HepG2 (cell line): ENCODE results near the gene LYZL2. TPM values are rescaled to one million over a fixed set of nuclear protein-coding genes. Genes with fewer than 3 reads are reported as not detected.

Source experiments
- ASH2L ChIP-seq: fragments of 300-600, 200-600 bp; sonication (generic); IDR thresholded peaks from 2 replicates; pipeline ENCODE4 v1.7.0; 2017; ENCODE audit warnings: low read depth, mild to moderate bottlenecking, moderate library complexity, mixed read lengths, low read length; ENCODE audit not compliant: insufficient read length
- ATM ChIP-seq: fragments of 450-650 bp; IDR thresholded peaks from 2 replicates; pipeline ENCODE4 v1.7.1; 2017; ENCODE audit warnings: mild to moderate bottlenecking, borderline replicate concordance
- CERS6 ChIP-seq: sonication (generic); formaldehyde crosslinking; IDR thresholded peaks from 2 replicates; pipeline ENCODE4 v1.5.0; 2020; ENCODE audit warnings: missing genetic modification reagents
- ELK4 ChIP-seq: sonication (generic); formaldehyde crosslinking; IDR thresholded peaks from 2 replicates; pipeline ENCODE4 v1.9.0; 2021; ENCODE audit warnings: missing genetic modification reagents, borderline replicate concordance
- FOXA1 ChIP-seq, 2 experiments: fragments of 450-650 bp in 1 of 2; sonication (generic) in 1 of 2; formaldehyde crosslinking in 1 of 2; IDR thresholded peaks; 2 replicates each; pipeline versions ENCODE4 v1.4.0 to v1.6.1; 2016 to 2020; ENCODE audit warnings: missing genetic modification reagents in 1 of 2
- HOXA7 ChIP-seq: sonication (generic); formaldehyde crosslinking; IDR thresholded peaks from 2 replicates; pipeline ENCODE4 v1.8.1; 2022; ENCODE audit warnings: mild to moderate bottlenecking, missing genetic modification reagents, moderate library complexity
- MTERF4 ChIP-seq: sonication (generic); formaldehyde crosslinking; IDR thresholded peaks from 2 replicates; pipeline ENCODE4 v1.8.0; 2023; ENCODE audit warnings: mild to moderate bottlenecking, missing genetic modification reagents
- NAIF1 ChIP-seq: sonication (generic); formaldehyde crosslinking; IDR thresholded peaks from 2 replicates; pipeline ENCODE4 v1.5.0; 2020; ENCODE audit warnings: mild to moderate bottlenecking, missing genetic modification reagents, borderline replicate concordance
- POLR2G ChIP-seq: fragments of 200-400 bp; formaldehyde crosslinking; IDR thresholded peaks from 2 replicates; pipeline ENCODE4 v1.6.1; 2018; ENCODE audit warnings: mild to moderate bottlenecking, low read depth, low read length, moderate library complexity
- RORA ChIP-seq: sonication (generic); formaldehyde crosslinking; IDR thresholded peaks from 2 replicates; pipeline ENCODE4 v1.5.0; 2020; ENCODE audit warnings: mild to moderate bottlenecking, missing genetic modification reagents, moderate library complexity
- SMAD3 ChIP-seq: sonication (generic); formaldehyde crosslinking; IDR thresholded peaks from 2 replicates; pipeline ENCODE4 v1.4.0; 2020; ENCODE audit warnings: missing genetic modification reagents
- TBP ChIP-seq: sonication (generic); formaldehyde crosslinking; IDR thresholded peaks from 2 replicates; pipeline ENCODE4 v1.5.0; 2020; ENCODE audit warnings: missing genetic modification reagents
- ZBTB21 ChIP-seq: sonication (generic); formaldehyde crosslinking; IDR thresholded peaks from 2 replicates; pipeline ENCODE4 v1.4.0; 2020; ENCODE audit warnings: missing genetic modification reagents
- ZBTB40 ChIP-seq, 2 experiments: fragments of 450-650 bp in 1 of 2; sonication (generic) in 1 of 2; formaldehyde crosslinking in 1 of 2; IDR thresholded peaks; 2 replicates each; pipeline versions ENCODE4 v1.6.1 to v1.8.0; 2016 to 2022; ENCODE audit warnings: antibody characterized with exemption in 1 of 2, mild to moderate bottlenecking in 1 of 2, missing genetic modification reagents in 1 of 2
- ZNF12 ChIP-seq: sonication (generic); formaldehyde crosslinking; IDR thresholded peaks from 2 replicates; pipeline ENCODE4 v1.5.0; 2020; ENCODE audit warnings: missing genetic modification reagents
- ZNF580 ChIP-seq: IDR thresholded peaks from 2 replicates; pipeline ENCODE4 v1.6.1; 2016; ENCODE audit warnings: low read depth, borderline replicate concordance
- ZNF598 ChIP-seq: sonication (generic); formaldehyde crosslinking; IDR thresholded peaks from 2 replicates; pipeline ENCODE4 v1.5.1; 2020; ENCODE audit warnings: mild to moderate bottlenecking, missing genetic modification reagents, borderline replicate concordance
- ZNF703 ChIP-seq: sonication (generic); formaldehyde crosslinking; IDR thresholded peaks from 2 replicates; pipeline ENCODE4 v1.5.1; 2020; ENCODE audit warnings: missing genetic modification reagents, mild to moderate bottlenecking, moderate library complexity, borderline replicate concordance
- polyA plus RNA-seq, 8 experiments: library from polyadenylated mRNA; depleted of rRNA in 3 of 8; stranded (reverse) in 7 of 8; unstranded in 1 of 8; fragments of >200 nt; fragmentation: Illumina TruSeq in 4 of 8; extraction: Trizol in 4 of 8; gene quantifications; 2 replicates each; pipeline versions ENCODE4 v1.2.1 to v1.2.3, GENCODE V29; 2011 to 2016; ENCODE audit warnings: low read depth in 4 of 8, missing spikeins in 1 of 8, mixed read lengths in 1 of 8; ENCODE audit not compliant: insufficient read depth in 1 of 8
- total RNA-seq, 5 experiments: library from RNA; depleted of rRNA; stranded (reverse); fragments of >200 nt; fragmentation: Illumina TruSeq; extraction: Trizol; gene quantifications; 2 replicates each; pipeline ENCODE4 v1.2.3, GENCODE V29; 2016; ENCODE audit warnings: low read depth in 1 of 5

Gene LYZL2
- total and polyA plus RNA-seq, 2 of the 13 experiments (the other 11 are each of a cell fraction or from before 2014, with no cell fraction given) = 0.20 to 0.63 TPM

- TF ChIP-seq ZBTB40 (IDR thresholded peaks at IDR 0.05) (no peak), ZBTB40 (CRISPR knock-in tag; IDR thresholded peaks at IDR 0.05) (no peak), NAIF1 (CRISPR knock-in tag) (no peak), SMAD3 (CRISPR knock-in tag) (no peak; the same call in 1 of the 2 replicates), RORA (CRISPR knock-in tag) (no peak), ZNF703 (CRISPR knock-in tag) (no peak), ZNF12 (CRISPR knock-in tag) (no peak), POLR2G (no peak), ASH2L (no peak), ATM (no peak), ZBTB21 (CRISPR knock-in tag) (no peak), CERS6 (CRISPR knock-in tag) (no peak), ELK4 (CRISPR knock-in tag) (no peak), HOXA7 (CRISPR knock-in tag) (no peak), ZNF598 (no peak), TBP (CRISPR knock-in tag) (no peak), FOXA1 (IDR thresholded peaks at IDR 0.05) (no peak), FOXA1 (CRISPR knock-in tag; IDR thresholded peaks at IDR 0.05) (peak; percentile 47), MTERF4 (CRISPR knock-in tag) (no peak), ZNF580 (no peak)
Measured at GRCh38 chr10:30603589-30603988, 26.0 kb downstream of the LYZL2 start (continued).
